HEK293 (cell line): ENCODE results near the gene KIFAP3.

Experiments used
- CTCF ChIA-PET: fragments of 350-600 bp; formaldehyde crosslinking; extraction: SDS; loops from one replicate; lab custom pipeline; 2021; ENCODE audit warnings: antibody characterized with exemption; lab: Yijun Ruan, JAX
- POLR2A ChIA-PET: fragments of 300-600 bp; formaldehyde crosslinking; extraction: SDS; loops from one replicate; lab custom pipeline; 2020; ENCODE audit warnings: antibody characterized with exemption, inconsistent platforms; lab: Yijun Ruan, JAX
- H3K27ac ChIP-seq: fragments of 200-500 bp; sonication (Bioruptor generic); 2 replicates; pipeline ENCODE4 v1.5.1; 2014; ENCODE audit warnings: low read depth, low read length, control low read depth, inconsistent platforms; ENCODE audit errors: extremely low read depth
- H3K36me3 ChIP-seq, 2 experiments: fragments of 200-500 bp in 1 of 2; sonication (Bioruptor generic) in 1 of 2; 1 replicate in 1 of 2; 2 replicates in 1 of 2; pipeline ENCODE4 v1.5.1; 2014 to 2017; ENCODE audit warnings: inconsistent platforms in 2 of 2, low read length in 2 of 2; ENCODE audit not compliant: control insufficient read depth in 2 of 2, insufficient read depth in 1 of 2
- H3K4me1 ChIP-seq: fragments of 200-500 bp; sonication (Bioruptor generic); 2 replicates; pipeline ENCODE4 v1.5.1; 2014; ENCODE audit warnings: mild to moderate bottlenecking, low read length, inconsistent platforms; ENCODE audit not compliant: control insufficient read depth, insufficient read depth
- H3K4me3 ChIP-seq: 2 replicates; pipeline ENCODE4 v1.5.1; 2011; ENCODE audit warnings: low read depth, mild to moderate bottlenecking, control low read depth, low read length, moderate library complexity
- H3K9me3 ChIP-seq: fragments of 200-500 bp; sonication (Bioruptor generic); 2 replicates; pipeline ENCODE4 v1.5.1; 2014; ENCODE audit warnings: low read depth, low read length, inconsistent platforms; ENCODE audit not compliant: control insufficient read depth, insufficient read depth
- PRDM10 ChIP-seq: fragments of 450-650 bp; formaldehyde crosslinking; IDR thresholded peaks from 2 replicates; pipeline ENCODE4 v1.5.1; 2016; ENCODE audit warnings: missing biosample characterization, missing genetic modification characterization
- SALL2 ChIP-seq: fragments of 450-650 bp; formaldehyde crosslinking; IDR thresholded peaks from 2 replicates; pipeline ENCODE4 v1.5.0; 2017; ENCODE audit warnings: missing biosample characterization, mild to moderate bottlenecking, missing genetic modification characterization, borderline replicate concordance
- SP7 ChIP-seq: fragments of 450-650 bp; formaldehyde crosslinking; IDR thresholded peaks from 2 replicates; pipeline ENCODE4 v1.5.1; 2016; ENCODE audit warnings: missing biosample characterization, missing genetic modification characterization
- ZBTB20 ChIP-seq: fragments of 450-650 bp; formaldehyde crosslinking; IDR thresholded peaks from 2 replicates; pipeline ENCODE4 v1.5.1; 2016; ENCODE audit warnings: missing biosample characterization, missing genetic modification characterization
- ZFP41 ChIP-seq: fragments of 450-650 bp; formaldehyde crosslinking; IDR thresholded peaks from 2 replicates; pipeline ENCODE4 v1.5.1; 2016; ENCODE audit warnings: missing biosample characterization, missing genetic modification characterization, borderline replicate concordance
- ZNF10 ChIP-seq: fragments of 450-650 bp; formaldehyde crosslinking; IDR thresholded peaks from 2 replicates; pipeline ENCODE4 v1.5.1; 2017; ENCODE audit warnings: missing biosample characterization, missing genetic modification characterization
- ZNF335 ChIP-seq: fragments of 450-650 bp; formaldehyde crosslinking; conservative IDR thresholded peaks from 2 replicates; pipeline ENCODE4 v1.5.1; 2016; ENCODE audit warnings: missing biosample characterization, missing genetic modification characterization
- ZNF48 ChIP-seq: fragments of 450-650 bp; formaldehyde crosslinking; IDR thresholded peaks from 2 replicates; pipeline ENCODE4 v1.5.1; 2016; ENCODE audit warnings: missing biosample characterization, missing genetic modification characterization
- ZNF677 ChIP-seq: fragments of 450-650 bp; IDR thresholded peaks from 2 replicates; pipeline ENCODE4 v1.5.0; 2018; ENCODE audit warnings: missing biosample characterization, mild to moderate bottlenecking, missing genetic modification characterization, moderate library complexity
- ZNF76 ChIP-seq: fragments of 450-650 bp; formaldehyde crosslinking; IDR thresholded peaks from 2 replicates; pipeline ENCODE4; 2016; ENCODE audit warnings: low read depth, missing biosample characterization, missing genetic modification characterization, borderline replicate concordance
- ZNF792 ChIP-seq: fragments of 450-650 bp; formaldehyde crosslinking; IDR thresholded peaks from 2 replicates; pipeline ENCODE4 v1.5.1; 2016; ENCODE audit warnings: missing biosample characterization, missing genetic modification characterization
- TF ChIP-seq, protein P1 (sequence below): fragments of 450-650 bp; formaldehyde crosslinking; IDR thresholded peaks from 2 replicates; pipeline ENCODE4 v1.5.1; 2016; ENCODE audit warnings: missing biosample characterization, missing genetic modification characterization

The KIFAP3 gene

DNA sequence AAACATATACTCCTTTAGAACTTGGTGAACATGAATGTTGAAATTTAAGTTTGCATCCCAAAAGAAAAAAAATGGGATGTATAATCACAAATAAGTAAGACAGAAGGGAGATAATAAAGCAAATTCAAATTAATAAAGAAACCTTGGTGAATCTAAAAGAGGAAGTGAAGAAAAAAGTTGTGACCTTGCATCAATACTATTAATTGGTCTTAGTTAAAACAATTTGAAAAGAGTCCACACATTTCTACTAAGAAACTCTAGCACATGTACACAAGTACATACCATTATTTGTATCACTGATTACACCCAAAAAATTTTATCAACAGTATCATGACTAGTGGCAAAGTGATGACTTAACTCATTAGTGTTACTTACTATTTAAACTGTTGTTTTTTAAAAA is 100.4 kb downstream of the KIFAP3 start:
- no peak for TF ChIP-seq ZFP41 (tag by site-specific recombination)
- no peak for TF ChIP-seq SALL2 (tag by site-specific recombination)
- TF ChIP-seq ZNF335 (tag by site-specific recombination), result no peak
- TF ChIP-seq, protein P1, sequence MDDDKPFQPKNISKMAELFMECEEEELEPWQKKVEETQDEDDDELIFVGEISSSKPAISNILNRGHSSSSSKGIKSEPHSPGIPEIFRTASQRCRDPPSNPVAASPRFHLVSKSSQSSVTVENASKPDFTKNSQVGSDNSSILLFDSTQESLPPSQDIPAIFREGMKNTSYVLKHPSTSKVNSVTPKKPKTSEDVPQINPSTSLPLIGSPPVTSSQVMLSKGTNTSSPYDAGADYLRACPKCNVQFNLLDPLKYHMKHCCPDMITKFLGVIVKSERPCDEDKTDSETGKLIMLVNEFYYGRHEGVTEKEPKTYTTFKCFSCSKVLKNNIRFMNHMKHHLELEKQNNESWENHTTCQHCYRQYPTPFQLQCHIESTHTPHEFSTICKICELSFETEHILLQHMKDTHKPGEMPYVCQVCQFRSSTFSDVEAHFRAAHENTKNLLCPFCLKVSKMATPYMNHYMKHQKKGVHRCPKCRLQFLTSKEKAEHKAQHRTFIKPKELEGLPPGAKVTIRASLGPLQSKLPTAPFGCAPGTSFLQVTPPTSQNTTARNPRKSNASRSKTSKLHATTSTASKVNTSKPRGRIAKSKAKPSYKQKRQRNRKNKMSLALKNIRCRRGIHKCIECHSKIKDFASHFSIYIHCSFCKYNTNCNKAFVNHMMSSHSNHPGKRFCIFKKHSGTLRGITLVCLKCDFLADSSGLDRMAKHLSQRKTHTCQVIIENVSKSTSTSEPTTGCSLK (tag by site-specific recombination), result no peak
- TF ChIP-seq ZNF76 (tag by site-specific recombination), result no peak
- ChIA-PET POLR2A (no interaction called here), CTCF (no interaction called here)
- Histone ChIP-seq H3K27ac (no peak overlapping the region), H3K36me3 (no peaks in the 10 kb centered on the region), H3K4me3 (no peak overlapping the region), H3K4me1 (no peaks in the 10 kb centered on the region), H3K9me3 (no peaks in the 10 kb centered on the region)

DNA sequence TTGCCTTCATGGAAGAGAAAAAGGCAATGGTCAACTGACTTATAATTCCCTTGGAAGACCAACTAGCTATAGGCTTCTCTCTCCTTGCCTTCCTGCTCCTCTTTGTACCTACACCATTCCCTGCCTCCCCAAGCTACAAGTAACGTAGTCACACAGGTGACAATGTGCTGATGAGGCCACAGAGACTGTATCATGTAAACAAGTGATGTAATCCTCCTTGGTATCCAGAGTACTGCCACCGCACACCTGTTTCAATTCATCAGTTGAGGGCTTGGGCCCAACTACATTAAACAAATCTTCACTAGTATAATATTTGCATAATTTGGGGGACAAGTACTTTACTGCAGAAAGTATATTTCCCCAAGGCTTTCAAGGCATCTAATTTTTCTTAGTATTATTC is 104.4 kb downstream of the KIFAP3 start:
- ChIA-PET CTCF (interaction anchor here (0.6 kb wide), 1 partner anchor 375 kb away, joined by 3 read pairs; no protein-coding TSS in a partner anchor), POLR2A (no interaction called here)
- Histone ChIP-seq H3K9me3 (no peaks in the 10 kb centered on the region), H3K4me3 (no peak overlapping the region), H3K36me3 (no peaks in the 10 kb centered on the region), H3K4me1 (no peaks in the 10 kb centered on the region), H3K27ac (no peak overlapping the region)
- no peak for TF ChIP-seq ZNF48 (tag by site-specific recombination)
- TF ChIP-seq ZNF10 (tag by site-specific recombination), result peak; percentile 30; the same call in 1 of the 2 replicates

DNA sequence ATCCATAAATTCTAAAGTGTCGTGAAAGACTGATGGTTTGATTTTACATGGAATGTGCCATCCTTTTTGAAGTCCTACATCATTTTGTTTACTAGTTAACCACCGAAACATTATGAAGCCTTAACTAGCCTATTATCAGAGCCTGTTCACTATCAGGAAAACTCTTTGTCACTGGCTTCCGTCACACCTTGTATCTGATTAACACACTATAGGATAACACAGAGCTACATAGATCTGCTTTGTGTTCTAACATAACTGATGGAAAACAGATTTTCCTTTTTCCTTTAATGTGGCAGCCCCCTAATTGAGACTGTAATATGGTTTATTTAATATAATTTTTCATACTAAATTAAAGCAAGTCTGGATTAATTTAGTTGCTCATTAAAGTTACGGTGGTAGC is 106.3 kb downstream of the KIFAP3 start:
- no peaks in the 10 kb centered on the region for H3K4me1 ChIP-seq
- H3K27ac ChIP-seq, result no peak overlapping the region
- POLR2A ChIA-PET, result no interaction called here
- no peak for TF ChIP-seq ZNF792 (tag by site-specific recombination)
- TF ChIP-seq ZNF677 (tag by site-specific recombination), result no peak
- TF ChIP-seq SP7, result no peak
- TF ChIP-seq, all 188 proteins: peak for 0
- H3K36me3 ChIP-seq, result no peaks in the 10 kb centered on the region
- H3K9me3 ChIP-seq, result no peaks in the 10 kb centered on the region
- H3K4me3 ChIP-seq, result no peak overlapping the region
- CTCF ChIA-PET, result interaction anchor here (1.1 kb wide), 1 partner anchor 39 kb away, joined by 3 read pairs; no protein-coding TSS in a partner anchor

DNA sequence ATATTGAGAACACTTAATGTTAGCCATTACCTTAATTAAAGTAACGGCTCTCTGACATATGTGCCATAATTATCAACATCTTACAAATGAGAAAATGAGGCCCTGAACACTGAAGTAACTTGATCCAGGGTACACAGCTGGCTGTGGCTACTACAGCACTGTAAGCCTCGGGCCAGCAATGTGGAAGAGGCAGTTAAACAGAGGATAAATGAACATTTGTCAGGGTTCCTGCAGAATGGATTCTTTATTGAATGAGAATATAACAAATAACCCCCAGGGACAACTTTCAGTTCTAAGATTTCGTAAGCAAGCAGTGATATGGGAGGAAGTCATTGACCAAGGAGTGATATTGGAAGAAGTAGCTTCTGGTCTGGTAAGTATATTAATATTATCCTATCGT is 110.3 kb downstream of the KIFAP3 start:
- Histone ChIP-seq H3K4me1 (no peaks in the 10 kb centered on the region), H3K36me3 (no peaks in the 10 kb centered on the region), H3K4me3 (no peak overlapping the region), H3K9me3 (no peaks in the 10 kb centered on the region)
- ChIA-PET POLR2A (no interaction called here), CTCF (interaction anchor here (0.6 kb wide), 1 partner anchor 183 kb away, joined by 3 read pairs; no protein-coding TSS in a partner anchor)
- TF ChIP-seq PRDM10 (tag by site-specific recombination), result no peak
- TF ChIP-seq ZBTB20 (tag by site-specific recombination), result peak; percentile 33; the same call in 1 of the 2 replicates
- TF ChIP-seq, all 188 proteins: peak for 1
- H3K27ac ChIP-seq, result no peak overlapping the region
